ENCODE results near the gene MAB21L3. TPM values are rescaled to one million over a fixed set of nuclear protein-coding genes. Genes with fewer than 3 reads are reported as not detected.

The MAB21L3 gene
- total and polyA plus RNA-seq, 2 experiments from 2014 or later = 0.48 to 1.3 TPM

DNA sequence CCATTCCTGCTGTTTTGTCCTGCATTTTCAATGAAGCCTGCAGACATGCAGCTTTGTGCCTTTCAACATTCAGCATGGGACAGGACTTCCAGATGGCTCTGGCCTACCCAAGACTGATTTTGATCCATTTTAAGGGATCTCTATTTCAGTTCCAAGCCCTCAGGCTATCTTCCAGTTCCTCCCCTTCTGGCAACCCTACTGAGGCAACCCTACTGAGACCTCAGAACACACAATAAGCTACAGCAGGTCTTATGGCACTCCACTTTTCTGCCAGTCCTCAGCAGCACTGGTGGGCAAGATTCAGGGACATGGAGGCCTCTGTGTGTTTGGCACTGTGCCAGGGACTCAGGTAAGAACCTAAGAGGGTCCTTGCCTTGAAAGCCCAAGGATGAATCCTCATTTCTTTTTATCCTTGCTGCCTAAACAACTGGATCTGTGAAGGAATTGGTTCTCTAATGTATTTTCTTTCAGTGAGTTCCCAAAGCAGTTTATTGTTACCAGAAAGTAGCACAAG lies 50.7 kb downstream of the MAB21L3 start:
- no peaks in the 10 kb centered on the region for H3K36me3 ChIP-seq

DNA sequence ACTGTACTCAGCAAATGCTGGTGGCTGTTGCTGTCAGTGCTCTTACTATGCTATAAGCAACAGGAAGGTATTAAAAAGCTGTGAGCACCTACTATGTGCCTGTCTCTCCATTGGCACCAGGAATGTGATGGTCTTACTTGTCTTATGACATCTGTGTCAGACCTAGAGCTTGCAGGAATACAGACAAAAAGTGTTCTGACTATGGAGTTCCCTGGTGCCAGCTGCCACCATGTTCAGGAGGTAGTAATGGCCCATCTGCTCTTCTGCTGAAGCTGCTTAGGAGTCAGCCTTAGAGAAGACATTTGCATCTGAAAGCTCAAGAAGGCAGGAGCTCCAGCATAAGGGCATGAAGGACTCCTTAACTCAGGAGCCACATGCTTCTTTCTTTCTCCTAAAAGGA lies 52.3 kb downstream of the MAB21L3 start:
- Histone ChIP-seq H3K36me3 (no peaks in the 10 kb centered on the region), H3K4me1 (ENCODE audit: low read depth) (peaks cover 25% of the 10 kb centered on the region), H3K27ac (peak overlapping the region; percentile 57), H3K9me3 (ENCODE audit: low read depth) (no peaks in the 10 kb centered on the region), H3K27me3 (no peaks in the 10 kb centered on the region), H3K4me3 (no peak overlapping the region)
- TF ChIP-seq, protein P1, sequence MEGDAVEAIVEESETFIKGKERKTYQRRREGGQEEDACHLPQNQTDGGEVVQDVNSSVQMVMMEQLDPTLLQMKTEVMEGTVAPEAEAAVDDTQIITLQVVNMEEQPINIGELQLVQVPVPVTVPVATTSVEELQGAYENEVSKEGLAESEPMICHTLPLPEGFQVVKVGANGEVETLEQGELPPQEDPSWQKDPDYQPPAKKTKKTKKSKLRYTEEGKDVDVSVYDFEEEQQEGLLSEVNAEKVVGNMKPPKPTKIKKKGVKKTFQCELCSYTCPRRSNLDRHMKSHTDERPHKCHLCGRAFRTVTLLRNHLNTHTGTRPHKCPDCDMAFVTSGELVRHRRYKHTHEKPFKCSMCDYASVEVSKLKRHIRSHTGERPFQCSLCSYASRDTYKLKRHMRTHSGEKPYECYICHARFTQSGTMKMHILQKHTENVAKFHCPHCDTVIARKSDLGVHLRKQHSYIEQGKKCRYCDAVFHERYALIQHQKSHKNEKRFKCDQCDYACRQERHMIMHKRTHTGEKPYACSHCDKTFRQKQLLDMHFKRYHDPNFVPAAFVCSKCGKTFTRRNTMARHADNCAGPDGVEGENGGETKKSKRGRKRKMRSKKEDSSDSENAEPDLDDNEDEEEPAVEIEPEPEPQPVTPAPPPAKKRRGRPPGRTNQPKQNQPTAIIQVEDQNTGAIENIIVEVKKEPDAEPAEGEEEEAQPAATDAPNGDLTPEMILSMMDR (IDR thresholded peaks at IDR 0.05; ENCODE audit: low read depth, low read length) = no peak
- no peak for DNase-seq (ENCODE audit: low read depth in 1 of 2, low spot score in 1 of 2)

More for the DNA sequence above, 50.7 kb downstream of the MAB21L3 start:
- Histone ChIP-seq H3K9me3 (ENCODE audit: low read depth) (no peaks in the 10 kb centered on the region), H3K27me3 (no peaks in the 10 kb centered on the region), H3K4me1 (ENCODE audit: low read depth) (peaks cover 13% of the 10 kb centered on the region), H3K27ac (no peak overlapping the region), H3K4me3 (no peak overlapping the region)
- no peak for DNase-seq (ENCODE audit: low read depth in 1 of 2, low spot score in 1 of 2)
- TF ChIP-seq, protein P1 (IDR thresholded peaks at IDR 0.05; ENCODE audit: low read depth, low read length) = no peak

DNA sequence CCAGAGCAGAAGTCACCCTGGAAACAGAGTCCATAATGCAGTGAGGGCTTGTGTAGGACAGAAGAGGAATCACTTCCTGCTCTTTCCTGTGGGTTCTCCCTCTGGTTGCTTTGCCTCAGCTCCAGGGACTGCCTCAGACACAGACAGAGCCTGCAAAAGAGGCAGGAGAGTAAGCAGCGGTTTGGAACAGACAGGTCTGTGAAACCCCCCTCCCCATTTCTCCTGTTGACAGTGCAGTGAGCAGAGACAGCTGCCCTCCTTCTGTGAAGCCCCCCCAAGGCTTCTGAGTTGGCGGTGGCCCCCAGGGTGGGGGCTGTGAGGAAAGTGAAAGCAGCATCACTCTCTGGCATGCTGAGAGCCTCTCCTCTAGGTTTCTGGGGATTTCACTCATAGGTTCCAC lies 53.0 kb downstream of the MAB21L3 start:
- no peaks in the 10 kb centered on the region for H3K27me3 ChIP-seq
- peak; percentile 28 to 32 for DNase-seq (ENCODE audit: low read depth in 1 of 2, low spot score in 1 of 2)
- H3K9me3 ChIP-seq (ENCODE audit: low read depth) = no peaks in the 10 kb centered on the region
- H3K27ac ChIP-seq = peak overlapping the region; percentile 57
- peaks cover 25% of the 10 kb centered on the region for H3K4me1 ChIP-seq (ENCODE audit: low read depth)
- H3K36me3 ChIP-seq = no peaks in the 10 kb centered on the region
- no peak overlapping the region for H3K4me3 ChIP-seq
- TF ChIP-seq, protein P1 (IDR thresholded peaks at IDR 0.05; ENCODE audit: low read depth, low read length) = no peak

DNA sequence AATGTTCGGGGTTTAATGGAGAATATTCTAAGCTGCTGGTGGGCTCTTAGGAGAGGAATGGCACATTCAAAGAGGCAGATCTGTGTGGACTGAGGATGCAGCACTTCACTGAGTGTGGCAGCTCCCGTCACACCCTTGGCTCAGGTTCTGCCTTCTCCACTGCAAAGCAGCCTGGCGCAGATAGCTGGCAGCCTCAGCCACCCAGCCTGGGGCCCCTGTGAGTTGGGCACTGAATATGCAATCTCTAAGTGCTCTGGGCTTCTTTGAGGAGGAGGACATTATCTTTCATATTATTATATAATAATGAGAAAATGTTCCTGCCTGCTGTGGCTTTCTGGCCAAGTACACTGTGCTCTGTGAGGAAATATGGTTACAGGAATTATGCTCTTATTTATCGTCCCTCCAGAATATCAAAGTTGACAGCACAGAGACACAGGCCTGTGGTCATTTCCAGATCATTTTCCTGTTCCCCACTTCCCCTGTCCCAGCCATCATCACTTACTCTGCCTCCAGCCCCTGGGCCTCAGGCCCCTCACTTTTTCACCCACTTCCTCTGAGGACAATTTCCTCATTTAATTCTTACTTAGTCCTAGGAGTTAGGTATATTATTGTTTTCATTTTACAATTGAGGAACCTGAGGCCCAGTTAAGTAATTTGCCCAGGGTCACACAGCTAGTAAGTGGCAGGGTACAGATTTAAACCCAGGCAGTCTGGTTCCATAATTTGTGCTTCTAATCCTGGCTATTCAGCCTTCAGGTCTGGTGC lies 53.6 kb downstream of the MAB21L3 start:
- no peak for DNase-seq (ENCODE audit: low read depth in 1 of 2, low spot score in 1 of 2)
- no peak overlapping the region for H3K27ac ChIP-seq
- TF ChIP-seq, protein P1 (IDR thresholded peaks at IDR 0.05; ENCODE audit: low read depth, low read length) = no peak
- no peaks in the 10 kb centered on the region for H3K36me3 ChIP-seq
- no peaks in the 10 kb centered on the region for H3K9me3 ChIP-seq (ENCODE audit: low read depth)
- H3K4me1 ChIP-seq (ENCODE audit: low read depth) = peaks cover 25% of the 10 kb centered on the region
- H3K27me3 ChIP-seq = no peaks in the 10 kb centered on the region
- no peak overlapping the region for H3K4me3 ChIP-seq

DNA sequence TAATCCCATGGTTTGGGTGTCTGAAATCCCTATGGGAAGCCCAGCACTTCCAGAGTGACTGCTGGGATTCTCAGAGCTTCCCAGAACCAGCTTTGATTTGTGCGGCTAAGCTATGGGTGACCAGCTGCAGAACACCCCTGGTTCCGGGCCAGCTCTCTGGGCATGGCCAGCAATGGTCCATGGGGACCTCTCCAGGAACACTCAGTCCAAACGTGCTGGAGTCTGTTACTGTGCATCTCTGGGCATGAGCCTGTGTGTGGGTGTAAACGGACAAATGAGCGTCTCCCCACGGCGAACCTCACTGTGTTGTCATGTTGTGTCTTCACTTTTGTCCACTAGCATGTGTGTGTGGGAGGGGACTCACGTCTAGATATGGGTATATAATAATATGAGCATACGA lies 54.4 kb downstream of the MAB21L3 start:
- H3K9me3 ChIP-seq (ENCODE audit: low read depth) = no peaks in the 10 kb centered on the region

More for the DNA sequence above, 54.4 kb downstream of the MAB21L3 start:
- TF ChIP-seq, protein P1 (IDR thresholded peaks at IDR 0.05; ENCODE audit: low read depth, low read length) = no peak
- Histone ChIP-seq H3K4me3 (no peak overlapping the region), H3K27ac (no peak overlapping the region), H3K27me3 (no peaks in the 10 kb centered on the region), H3K36me3 (no peaks in the 10 kb centered on the region), H3K4me1 (ENCODE audit: low read depth) (peaks cover 25% of the 10 kb centered on the region)
- DNase-seq (ENCODE audit: low read depth in 1 of 2, low spot score in 1 of 2) = no peak

Data from cardiac muscle cell (in vitro differentiated cells and primary cell).